Pulmonary artery endothelial cell (primary cell): ENCODE data around the gene SELENOT. TPM values are rescaled to one million over a fixed set of nuclear protein-coding genes. Genes with fewer than 3 reads are reported as not detected.

Source experiments
- DNase-seq: peaks from one replicate; pipeline ENCODE4 v3.0.0-alpha.2; 2011; ENCODE audit warnings: low read depth, low spot score
- total RNA-seq: library from RNA; depleted of rRNA; stranded (reverse); fragments of >200 nt; gene quantifications from 2 replicates; pipeline ENCODE4 v1.2.3, GENCODE V29; 2014

Gene SELENOT
- total RNA-seq, 1 donor from 2014 or later = 391 TPM

DNA sequence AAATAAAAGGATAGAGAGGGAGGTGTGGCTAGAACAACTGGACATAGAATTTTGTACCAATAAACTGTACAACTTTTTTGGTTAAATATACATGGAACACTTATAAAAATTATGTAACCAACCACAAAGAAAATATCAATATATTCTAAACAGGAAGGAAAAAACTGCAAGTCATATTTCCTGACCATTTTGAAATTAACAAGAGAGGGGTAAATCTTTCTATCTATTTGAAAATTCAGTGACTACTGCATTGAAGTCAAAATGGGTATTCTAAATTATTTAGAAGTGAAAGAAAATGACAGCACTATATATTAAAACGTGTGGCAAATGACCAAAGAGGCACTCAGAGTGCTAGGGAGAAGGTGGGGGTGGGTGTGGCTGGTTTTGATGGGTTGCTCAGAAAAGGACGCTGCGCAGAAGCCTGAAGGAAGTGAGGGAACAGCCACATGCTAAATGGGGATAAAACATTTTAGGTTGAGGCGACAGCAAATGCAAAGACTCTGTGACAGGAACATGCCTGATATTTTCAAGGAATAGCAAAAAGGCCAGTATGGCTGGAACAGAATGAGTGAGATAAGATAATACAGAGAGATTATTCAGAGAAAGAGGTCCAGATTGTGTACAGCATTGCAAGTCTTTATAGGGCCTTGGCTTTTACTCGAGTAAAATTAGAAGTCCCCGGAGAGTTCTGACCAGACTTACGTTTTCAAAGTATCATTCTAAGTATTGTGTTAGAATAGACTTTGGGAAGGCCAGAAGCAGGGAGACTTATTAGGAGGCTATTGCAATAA is 59.5 kb downstream of the SELENOT start:
- DNase-seq = no peak

DNA sequence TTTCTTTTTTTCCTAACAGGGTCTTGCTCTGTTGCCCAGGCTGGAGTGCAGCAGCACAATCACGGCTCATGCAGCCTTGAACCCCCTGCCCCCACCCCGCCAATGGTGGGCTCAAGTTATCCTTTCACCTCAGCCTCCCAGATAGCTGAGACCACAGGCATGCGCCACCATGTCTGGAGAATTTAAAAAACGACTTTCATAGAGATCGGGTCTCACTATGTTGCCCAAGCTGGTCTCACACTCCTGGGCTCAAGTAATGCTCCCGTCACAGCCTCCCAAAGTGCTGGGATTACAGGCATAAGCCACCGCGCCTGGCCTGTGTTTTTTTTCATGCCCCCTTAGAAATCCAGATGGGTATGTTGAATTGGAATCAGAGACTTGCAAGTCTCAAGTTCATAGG is 60.3 kb downstream of the SELENOT start:
- DNase-seq = no peak

DNA sequence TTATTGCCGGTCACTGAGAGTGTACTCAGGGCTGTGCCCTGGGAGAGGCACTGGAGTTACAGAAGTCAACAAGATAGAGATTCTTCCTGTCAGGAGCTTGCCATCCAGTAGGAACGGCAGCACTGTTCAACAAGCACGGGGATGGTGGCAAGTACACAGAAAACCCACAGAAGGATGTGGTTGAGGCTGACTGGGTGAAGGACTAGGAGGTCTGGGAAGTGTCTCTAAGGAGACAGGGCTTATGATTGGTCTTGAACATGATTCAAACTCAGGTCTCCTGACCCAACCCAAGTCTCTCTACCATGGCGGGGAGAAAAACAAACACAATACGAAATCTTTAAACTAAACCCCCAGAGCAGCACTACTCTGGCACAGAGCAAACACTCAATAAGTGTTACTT is 63.0 kb downstream of the SELENOT start:
- DNase-seq = no peak

GRCh38 chr3:150673966-150674365 is 70.8 kb downstream of the SELENOT start:
- no peak for DNase-seq

DNA sequence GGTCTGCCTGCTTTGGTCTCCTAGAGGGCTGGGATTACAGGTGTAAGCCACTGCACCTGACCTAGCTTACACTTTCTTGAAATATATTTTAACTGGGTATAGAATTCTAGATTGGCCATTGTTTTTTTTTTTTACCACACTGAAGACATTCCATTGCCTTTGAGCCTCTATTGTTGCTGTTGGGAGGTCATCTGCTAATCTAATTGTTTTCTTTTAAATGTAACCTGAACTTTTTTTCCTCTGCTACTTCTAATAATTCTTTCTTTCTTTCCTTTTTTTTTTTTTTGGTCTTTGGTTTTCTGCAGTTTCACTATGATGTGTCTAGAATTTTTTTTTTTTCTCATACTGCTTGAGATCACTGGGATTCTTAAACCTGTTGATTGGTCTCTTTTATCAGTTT is 72.5 kb downstream of the SELENOT start:
- DNase-seq = no peak

Other genes starting within 250 kb of the SELENOT start
- gene TSC22D2, start 195.0 kb upstream of the SELENOT start, total RNA-seq = 6.9 and 10.0 TPM in 2 replicates
- 187 and 198 TPM in 2 replicates for gene SERP1, start 56.8 kb upstream of the SELENOT start, total RNA-seq
- gene EIF2A, start 56.5 kb upstream of the SELENOT start, total RNA-seq = 219 and 267 TPM in 2 replicates
- gene ERICH6, start 100.6 kb downstream of the SELENOT start, total RNA-seq = not detected in 2 replicates
- gene SIAH2, start 159.8 kb downstream of the SELENOT start, total RNA-seq = 20.5 and 24.1 TPM in 2 replicates